CD4-positive, alpha-beta T cell treated with Interleukin-4 for 4 hours (primary cell): ENCODE data around the gene HSD17B11.
"Not testable (repeated sequence)": the region's sequence is repeated elsewhere in the genome, so short reads cannot be mapped to it uniquely, and the experiment has no call there.

ENCODE experiments used
- DNase-seq: peaks from one replicate; pipeline ENCODE4 v3.0.0-alpha.2; 2020

The HSD17B11 gene, protein sequence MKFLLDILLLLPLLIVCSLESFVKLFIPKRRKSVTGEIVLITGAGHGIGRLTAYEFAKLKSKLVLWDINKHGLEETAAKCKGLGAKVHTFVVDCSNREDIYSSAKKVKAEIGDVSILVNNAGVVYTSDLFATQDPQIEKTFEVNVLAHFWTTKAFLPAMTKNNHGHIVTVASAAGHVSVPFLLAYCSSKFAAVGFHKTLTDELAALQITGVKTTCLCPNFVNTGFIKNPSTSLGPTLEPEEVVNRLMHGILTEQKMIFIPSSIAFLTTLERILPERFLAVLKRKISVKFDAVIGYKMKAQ

DNA sequence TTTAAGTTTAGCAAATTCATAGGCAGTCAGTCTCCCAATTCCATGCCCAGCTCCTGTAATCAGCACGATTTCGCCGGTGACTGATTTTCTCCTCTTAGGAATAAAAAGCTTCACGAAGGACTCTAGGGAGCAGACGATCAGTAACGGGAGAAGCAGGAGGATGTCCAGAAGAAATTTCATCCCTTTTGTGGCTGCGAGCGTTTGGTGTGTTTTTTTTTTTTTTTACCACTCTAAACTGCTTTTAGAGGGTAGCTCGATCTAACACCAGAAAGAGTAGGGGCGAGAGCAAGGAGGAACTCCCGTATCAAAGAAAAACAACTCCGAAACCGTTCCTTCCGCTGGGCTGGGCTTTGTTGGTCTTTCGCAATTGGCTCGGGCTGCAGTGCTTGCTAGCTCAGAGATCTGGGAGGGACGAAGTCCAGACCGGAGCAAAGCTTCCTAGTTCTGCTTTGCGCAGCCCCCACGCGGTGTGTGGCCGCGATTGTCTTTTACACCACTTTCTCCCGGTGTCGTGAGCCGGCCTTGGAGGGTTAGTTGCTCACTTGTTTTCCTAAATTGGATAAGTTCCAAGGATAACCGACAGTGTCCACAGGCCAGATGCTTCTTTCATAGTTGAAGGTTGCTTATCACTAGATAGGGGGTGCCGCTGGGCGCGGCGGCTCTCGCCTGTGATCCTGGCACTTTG lies at the start of gene HSD17B11:
HSD17B11 (minus strand) TSS at position 298 of the 685 bp plus-strand sequence; CDS start at position 180, 118 bp downstream.
- peak; percentile 90 for DNase-seq

DNA sequence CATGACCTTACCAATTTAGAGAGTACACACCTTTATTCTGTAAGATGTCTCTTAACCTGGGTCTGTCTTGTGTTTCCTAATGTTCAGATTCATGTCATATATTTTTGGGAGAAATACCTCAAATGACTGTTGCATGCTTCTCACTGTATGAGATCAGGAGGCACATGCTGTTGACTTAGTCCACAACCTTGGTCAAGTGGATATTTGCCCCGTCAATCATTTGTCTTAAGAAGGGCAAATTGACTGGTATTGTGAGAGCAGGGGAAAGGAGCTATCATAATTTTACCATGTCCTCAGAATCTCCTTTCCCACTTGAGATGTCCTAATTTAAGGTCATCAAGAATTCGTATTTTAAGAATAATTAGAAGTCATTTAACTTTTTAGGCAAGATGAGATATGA lies 42.4 kb upstream of the HSD17B11 start:
- no peak for DNase-seq

DNA sequence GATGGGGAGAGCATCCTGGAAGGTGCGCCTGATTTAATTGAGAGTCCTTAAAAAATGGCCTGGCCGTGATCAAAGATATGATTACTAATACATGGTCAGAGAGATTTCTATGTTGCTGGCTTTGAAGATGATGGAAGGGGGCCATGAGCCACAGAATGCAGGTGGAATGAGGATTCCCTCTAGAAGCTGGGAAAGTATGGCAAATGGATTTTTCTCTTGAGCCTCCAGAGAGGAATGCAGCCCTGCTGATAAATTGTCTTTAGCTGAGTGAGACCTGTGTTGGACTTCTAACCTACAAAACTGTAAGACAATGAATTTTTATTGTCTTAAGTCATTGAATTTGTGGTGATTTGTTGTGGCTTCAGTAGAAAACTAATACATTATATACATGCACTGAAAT lies 39.0 kb upstream of the HSD17B11 start:
- DNase-seq: no peak

DNA sequence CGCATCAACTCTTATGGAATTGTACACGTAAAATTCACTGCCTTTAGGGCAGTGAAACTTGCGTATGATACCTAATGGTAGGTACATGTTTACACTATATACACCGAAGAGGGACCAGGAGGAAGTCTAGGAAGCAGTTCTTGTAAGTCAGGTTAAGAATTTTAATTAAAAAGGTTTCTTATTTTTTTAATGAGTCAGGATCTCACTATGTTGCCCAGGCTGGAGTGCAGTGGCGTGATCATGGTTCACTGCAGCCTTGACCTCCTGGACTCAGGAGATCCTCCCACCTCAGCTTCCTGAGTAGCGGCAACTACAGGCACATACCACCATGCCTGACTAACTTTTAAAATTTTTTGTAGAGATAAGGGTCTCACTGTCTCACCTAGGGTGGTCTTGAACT lies 38.0 kb upstream of the HSD17B11 start:
- no peak for DNase-seq

DNA sequence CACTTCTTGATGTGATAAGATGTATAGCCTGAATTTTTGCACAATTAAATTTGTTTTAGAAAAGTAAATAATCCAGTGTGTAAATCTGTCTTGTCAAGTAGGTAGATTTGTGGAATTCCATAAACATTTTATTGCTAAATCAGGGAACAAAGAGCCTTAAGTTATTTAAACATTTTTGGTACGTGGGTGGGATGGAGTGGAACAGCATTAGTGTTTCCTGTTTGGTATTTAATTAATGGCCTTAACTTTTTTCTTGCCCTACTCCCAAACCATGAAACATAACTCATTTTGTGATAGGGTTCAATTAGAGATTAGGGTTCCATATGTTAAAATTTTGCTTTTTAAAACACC lies 36.5 kb upstream of the HSD17B11 start:
- DNase-seq: no peak

DNA sequence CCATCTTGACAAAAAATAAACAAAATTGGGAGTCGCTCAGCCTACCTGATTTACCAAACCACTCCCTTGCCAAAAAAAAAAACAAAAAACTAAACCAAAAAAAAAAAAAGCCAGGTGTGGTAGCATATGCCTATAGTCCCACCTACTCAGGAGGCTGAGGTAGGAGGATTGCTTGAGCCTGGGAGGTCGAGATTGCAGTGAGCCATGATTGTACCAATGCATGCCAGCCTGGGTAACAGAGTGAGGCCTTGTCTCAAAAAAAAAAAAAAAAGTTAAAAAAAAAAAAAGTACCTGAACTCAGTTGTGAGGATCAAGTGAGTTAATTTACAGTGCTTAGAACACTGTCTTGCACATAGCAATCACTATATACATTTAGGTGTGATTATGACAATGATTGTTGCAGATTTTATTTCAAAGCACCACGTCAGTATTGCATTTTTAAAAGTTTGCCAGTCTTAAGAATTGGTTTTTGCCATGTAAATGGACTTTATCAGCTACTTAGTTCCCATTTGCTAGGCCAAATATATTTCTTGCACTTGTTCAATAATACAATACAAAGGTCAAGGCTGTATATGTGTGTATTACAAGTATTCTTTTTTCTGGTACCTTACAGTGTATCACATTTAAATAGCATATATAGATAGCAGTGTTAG lies 36.0 kb upstream of the HSD17B11 start:
- no peak for DNase-seq

DNA sequence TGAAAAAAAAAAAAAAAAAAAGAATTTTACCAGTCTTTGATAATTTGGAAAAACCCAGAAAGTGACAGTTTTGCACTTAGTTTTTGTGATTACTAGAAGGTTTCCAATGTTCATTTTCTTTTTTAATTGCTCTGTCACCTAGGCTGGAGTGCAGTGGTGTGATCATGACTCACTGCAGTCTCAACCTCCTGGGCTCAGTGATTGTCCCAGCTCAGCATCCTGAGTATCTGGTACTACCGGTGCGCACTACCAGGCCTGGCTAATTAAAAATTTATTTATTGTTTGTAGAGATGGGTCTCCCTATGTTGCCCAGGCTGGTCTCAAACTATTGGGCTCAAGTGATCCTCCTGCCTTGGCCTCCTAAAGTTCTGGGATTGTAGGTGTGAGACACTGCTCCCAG lies 34.7 kb upstream of the HSD17B11 start:
- no peak for DNase-seq

DNA sequence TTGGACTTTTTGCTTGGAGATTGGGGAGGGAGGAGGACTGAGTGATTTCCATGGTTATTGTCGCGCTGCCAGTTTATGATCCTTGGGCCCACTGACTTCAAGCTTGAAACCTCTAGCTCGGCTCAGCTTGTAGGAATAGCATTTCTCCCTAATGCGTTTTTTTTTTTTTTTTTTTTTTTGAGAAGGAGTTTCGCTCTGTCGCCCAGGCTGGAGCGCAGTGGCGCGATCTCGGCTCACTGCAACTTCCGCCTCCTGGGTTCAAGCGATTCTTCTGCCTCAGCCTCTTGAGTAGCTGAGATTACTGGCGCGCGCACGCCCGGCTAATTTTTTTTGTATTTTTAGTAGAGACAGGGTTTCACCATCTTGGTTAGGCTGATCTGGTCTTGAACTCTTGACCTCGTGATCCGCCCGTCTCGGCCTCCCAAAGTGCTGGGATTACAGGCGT lies 33.1 kb upstream of the HSD17B11 start:
- not testable (repeated sequence) for DNase-seq

DNA sequence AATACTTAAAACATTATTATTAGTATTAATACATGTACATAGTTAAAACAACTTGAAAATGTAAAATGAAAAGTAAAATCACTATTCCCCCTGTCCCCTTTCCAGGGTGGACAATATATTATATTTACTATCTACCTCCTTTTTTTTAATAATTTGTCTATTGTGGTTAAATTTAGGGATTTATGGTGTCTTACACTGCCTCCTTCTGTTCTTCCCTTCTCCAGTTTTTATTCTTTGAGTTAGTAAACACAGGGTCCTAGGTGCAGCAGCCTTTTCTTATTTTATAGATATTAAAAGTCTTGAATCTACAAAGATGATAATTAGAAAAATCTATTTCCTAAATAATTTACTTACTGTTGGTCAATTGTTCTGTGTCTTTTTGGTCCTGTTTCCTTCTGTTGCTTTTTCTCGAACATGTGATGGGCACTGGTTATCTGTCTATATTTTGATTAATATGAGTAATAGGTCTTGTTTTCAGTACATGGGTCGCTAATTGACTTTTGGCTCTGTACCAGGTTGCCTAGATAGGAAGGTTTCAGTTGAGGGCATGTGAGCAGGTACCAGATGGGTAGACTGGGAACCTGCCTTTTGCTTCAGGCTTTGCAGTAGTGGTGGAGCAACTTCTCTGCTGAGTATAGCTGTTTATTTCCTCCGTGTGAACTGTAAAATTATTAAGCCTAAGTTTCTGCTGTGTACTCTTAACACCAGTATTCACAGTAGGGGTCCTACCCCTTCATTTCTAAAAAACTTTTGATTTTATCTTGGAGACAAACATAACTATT lies 32.5 kb upstream of the HSD17B11 start:
- DNase-seq: no peak

DNA sequence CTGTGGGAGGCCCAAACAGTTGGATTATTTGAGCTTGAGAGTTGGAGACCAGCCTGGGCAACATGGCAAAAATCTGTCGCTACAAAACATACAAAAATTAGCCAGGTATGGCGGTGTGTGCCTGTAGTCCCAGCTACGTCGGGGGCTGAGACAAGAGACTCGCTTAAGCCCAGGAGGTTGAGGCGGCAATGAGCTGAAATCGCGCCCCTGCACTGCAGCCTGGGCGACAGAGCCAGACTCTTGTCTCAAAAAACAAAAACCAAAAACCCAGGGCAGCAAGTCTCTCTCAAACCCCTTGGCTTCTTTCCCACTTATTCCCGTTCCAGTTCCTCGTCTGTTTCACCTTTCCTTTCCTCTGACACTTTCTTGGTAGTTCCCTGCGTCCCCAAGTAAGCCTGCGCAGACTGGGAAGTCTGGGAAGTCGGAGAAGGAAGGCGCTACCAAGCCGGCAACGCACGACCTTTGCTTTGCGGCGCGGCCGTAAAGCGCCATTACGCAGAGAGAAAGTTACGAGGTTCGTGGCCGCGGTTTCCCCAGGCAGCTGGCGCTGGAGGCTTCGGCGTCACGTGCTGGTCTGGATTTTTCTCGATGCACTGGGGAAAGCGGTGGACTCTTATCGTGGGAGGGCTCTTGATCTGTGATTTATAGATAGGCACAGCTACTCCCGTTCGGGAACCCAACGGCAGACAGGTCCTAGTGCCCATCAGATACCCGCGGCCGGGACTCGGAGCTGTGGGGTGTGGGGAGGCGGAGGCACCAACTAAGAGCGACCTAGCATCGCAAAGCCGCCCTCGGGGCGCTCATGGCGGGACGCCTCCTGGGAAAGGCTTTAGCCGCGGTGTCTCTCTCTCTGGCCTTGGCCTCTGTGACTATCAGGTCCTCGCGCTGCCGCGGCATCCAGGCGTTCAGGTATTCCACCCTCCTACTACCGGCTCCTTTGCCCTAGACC lies 31.4 kb upstream of the HSD17B11 start, which contains the start of gene NUDT9:
NUDT9 (plus strand) TSS at position 470 of the 949 bp plus-strand sequence; CDS start at position 803, 333 bp downstream.
- peak; percentile 90 for DNase-seq

DNA sequence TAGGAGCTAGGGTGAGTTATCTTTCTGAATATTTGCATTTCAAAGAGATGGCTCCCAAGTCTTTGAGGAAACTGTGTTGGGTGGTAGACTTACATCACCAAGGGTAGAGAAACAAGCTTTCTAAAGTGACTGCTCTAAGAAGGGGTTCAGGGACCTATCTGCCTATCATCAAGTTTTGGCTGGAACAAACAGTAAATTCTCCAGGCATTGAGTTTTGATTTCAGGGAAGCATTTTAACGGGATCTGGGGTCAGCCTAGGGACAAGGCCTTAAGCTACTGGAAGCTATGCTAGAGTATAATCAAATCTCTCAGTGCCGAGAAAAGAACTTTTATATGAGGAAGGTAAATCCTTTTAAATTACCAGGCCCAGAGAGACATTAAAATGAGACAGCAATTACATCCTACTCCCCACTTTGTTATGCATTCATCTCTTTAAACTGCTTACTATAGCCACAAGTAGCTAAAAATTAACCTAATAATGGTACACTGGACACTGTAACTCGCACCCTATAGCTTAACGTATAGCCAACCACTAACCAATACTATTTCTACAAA lies 29.4 kb upstream of the HSD17B11 start:
- no peak for DNase-seq

DNA sequence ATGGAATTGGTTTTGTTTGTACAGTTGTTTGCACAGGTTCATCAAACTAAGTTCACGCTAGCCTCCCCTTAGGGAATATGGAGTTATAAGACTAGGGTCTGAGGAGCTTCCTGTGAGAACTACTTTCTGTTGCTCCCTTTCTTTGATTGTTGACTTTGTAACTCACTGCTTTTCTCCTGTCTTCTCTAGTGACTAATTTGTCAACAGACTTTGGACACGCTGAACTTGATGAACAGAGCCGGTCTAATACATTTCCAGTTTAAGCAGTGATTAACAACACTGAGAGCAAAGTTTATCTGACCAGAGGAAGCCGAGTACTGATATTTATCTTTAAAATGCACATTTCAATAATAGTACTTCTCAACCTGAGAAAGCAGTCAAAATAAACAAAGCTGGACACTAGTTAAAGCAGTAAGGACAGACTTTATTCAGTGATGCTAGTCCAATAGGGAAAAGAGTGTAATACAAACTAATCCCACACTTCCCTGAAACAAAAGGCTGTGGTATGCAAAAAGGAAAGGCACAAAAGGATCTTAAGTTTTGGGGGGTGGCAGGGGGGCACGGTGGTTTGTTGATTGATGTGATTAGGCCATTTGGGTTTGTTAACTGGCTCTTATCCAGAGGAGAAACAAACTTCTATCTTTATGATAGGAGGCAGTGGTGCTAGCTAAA lies 28.7 kb upstream of the HSD17B11 start:
- no peak for DNase-seq

DNA sequence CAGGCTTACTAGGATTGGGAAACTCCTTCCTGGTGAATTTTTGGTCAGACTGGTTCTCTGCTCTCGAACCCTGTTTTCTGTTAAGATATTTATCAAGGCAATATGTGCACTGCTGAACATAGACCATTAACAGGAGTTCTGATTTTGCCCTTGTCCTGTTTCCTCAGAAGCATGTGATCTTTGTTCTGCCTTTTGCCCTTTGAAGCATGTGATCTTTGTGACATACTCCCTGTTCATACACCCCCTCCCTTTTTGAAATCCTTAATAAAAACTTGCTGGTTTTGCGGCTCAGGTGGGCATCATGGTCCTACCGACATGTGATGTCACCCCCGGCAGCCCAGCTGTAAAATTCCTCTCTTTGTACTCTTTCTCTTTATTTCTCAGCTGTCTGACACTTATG lies 27.4 kb upstream of the HSD17B11 start:
- not testable (repeated sequence) for DNase-seq

DNA sequence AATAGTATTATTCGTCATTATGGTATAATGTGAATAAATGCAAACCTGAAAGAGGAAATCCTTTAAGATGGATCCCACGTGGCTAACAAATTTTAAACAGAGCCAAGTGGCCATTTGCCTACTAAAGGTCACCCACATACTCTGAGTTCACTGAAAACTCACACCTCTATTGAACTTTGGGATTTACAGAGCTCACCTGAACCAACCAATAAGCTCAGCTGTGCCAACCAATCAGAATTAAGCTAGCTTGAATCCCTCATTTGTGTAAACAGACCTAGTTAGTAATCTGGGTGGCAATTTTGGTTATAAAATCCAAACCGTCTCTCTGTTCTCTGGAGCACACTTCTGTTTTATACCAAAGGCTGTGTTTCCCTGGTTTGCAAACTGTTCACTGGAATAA lies 26.0 kb upstream of the HSD17B11 start:
- DNase-seq: no peak

DNA sequence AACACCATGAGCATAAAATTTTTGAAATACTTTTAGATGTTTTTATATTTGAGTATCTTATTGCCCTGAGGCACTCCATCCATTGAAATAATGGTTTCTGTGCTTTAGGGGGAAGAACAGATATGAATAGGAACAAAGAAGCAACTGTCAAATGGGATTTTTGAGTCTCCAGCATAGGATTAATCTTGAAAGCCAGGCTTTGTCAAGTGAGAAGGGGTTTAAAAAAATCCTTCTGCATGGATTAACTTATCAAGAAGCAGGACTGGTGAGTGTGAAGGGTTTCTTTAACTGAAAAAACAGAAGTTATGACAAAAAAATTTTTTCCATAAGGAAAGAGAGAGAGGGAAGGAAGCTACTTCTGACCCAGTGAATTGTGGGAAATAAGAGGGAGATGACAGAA lies 23.8 kb upstream of the HSD17B11 start:
- no peak for DNase-seq

DNA sequence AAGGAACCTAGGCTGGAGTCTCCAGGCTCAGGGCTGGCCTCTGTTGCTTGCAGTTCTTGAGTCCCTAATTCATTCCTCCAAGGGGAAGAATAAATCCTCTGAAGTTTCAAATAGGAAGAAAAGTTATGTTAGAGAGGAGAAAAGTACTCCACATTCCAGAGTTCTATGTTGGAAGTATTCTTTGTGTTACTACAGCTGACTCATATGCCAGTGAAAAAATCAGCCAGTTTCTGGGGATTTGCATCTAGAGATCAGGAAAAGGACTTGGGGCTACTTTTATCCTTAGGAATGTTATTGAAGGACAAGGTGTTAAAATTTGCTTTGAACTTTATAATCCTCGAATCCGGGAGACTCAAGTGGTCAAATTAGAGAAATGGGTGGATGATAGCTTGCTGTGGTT lies 19.7 kb upstream of the HSD17B11 start:
- DNase-seq: no peak

DNA sequence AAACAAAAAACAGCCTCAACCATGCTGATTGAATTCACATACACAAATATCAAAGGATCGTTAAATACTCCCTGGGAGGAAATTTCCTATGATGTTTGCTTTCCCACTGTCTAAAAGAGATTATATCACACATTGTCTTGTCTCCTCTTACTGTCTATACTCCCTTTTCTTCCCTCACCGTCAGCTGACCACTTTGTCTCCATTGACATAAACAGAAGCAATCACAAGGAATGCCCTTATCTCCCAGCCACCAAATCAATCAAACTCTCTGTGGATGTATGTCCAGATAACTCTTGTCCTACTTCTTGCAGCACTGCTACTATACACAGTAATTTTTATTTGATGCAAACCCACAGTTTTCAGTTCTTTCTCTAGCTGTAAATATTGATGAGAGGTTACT lies 19.2 kb upstream of the HSD17B11 start:
- no peak for DNase-seq

DNA sequence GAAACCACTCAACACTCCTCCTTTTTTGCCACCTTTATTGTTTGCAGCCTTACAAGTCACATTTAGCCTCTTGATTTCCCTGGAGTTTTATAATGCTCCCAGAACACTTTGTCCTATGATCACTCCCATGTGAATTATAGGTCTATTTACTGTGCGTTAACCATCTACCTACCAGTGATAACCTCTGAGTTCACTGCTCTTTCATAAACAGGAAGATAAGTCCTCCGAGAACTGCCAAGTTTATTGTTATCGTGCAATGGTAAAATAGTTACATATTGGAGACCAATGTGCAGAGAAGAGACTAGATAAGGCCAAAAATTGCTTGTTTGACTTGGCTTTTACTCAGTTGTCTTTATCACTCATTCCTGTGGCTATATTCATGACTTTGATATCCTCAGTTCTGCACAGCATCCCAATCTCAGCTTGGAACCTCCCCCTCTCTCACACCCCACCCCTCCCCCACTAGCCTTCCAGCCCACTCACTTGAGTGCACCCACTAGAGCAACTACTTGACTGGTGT lies 18.5 kb upstream of the HSD17B11 start:
- DNase-seq: no peak

DNA sequence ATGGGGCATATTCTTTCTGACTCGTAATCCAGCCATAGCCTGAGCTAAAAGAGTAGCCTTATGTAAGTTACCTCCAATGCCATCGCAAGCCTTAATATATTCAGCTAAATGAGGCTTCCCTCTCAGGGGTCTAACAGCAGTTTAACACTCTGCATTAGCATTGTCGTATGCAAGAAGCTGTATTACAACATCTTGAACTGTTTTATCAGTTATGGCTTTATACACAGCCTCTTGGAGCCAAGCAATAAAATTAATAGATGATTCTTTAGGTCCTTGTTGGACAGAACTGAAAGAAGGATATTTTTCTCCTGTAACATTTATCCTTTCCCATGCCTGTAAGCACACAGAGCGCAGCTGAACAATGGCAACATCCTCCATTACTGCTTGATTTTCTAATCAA lies 15.9 kb upstream of the HSD17B11 start:
- not testable (repeated sequence) for DNase-seq

DNA sequence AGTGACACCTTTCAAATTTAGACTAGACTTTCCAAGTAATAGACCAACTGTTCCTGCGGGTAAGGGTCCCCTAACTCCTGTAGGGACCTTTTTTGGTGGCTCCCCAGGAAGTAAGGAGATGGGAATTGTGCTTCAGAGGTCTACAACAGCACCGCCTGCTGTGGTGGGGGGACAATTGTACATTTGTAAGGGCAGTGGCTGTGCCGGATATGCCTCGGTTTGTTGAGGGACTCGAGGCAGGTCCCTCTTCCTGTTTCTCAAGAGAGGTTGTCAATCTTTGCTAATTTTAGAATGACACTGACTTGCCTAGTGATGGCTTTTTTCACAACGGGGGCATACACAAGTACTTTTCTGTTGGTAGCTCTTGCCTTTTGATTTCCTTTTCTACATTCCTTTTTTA lies 15.5 kb upstream of the HSD17B11 start:
- no peak for DNase-seq
